GM19328 (cell line): ENCODE results near the gene ALG14.
"Not testable (repeated sequence)": the region's sequence is repeated elsewhere in the genome, so short reads cannot be mapped to it uniquely, and the experiment has no call there.

Experiments used
- ATAC-seq: cut with Tn5 transposase; IDR thresholded peaks from one replicate; pipeline ENCODE4 v1.9.1; 2021; ENCODE audit warnings: mild to moderate bottlenecking, moderate library complexity; ENCODE audit not compliant: unreplicated experiment

Gene ALG14

GRCh38 chr1:95088303-95088702 is 15.6 kb upstream of the ALG14 start:
- ATAC-seq: no peak

GRCh38 chr1:95086949-95087533 is 14.3 kb upstream of the ALG14 start:
- no peak for ATAC-seq

- no peak for ATAC-seq
These were observed 12.6 kb upstream of the ALG14 start for GRCh38 chr1:95085376-95085775.

DNA sequence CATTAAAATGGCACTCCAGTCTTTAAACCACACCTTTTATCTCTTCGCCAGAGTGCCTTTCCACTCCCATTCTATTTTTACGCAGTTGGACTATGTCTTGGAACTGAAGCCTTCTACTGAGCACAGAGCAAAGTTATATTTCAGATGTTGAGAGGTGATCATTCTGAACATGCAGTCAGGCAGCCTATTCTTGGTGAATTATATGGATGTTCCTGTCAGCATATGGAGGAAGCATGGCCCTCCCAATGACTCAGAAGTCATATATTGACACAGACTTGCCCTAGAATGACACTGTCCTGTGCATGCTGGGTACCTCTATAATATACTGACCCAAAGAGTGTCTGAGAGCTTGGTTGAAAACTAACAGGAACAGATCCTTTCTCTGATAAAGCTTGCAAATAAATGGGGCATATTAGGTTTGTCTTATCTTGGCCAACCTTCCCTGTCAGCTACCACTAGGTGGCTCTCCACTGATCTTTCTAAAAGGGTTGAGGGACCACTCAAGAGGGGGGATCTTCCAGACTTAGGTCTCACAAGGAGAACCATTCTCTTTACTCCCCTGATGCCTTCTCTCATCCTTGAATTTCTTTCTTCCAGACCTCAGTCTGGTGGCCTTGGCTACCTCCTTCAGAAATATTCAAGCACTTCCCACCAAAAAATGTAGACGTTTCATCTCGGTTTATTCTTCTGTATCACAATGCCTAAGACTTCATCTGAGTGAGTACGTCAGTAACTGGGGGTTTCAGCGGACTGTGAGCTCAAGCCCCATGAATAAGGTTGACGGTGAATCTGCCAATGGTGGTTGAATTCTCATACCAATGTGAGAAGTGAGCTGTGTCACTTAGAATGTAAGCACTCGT is 11.8 kb upstream of the ALG14 start:
- ATAC-seq: no peak

- ATAC-seq: no peak
These were observed 8.1 kb upstream of the ALG14 start for GRCh38 chr1:95080879-95081278.

DNA sequence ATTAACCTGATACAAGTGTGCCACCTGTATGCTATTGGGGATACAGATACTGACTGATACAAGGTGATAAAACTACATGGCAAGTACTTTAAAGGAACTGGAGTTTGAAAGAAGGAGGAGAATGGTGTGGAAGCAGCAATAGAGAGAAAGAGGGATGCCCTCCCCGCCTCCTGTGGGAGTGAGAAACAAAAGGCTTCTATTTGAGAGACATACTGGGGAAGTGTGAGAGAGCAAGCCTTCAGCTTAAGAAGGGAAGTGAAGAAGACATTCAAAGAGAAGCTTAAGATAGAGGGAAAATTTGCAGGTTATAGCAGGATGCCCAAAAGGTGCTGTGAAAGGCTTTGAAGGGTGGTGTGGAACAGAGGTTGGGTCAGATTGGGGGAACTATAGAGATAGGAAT is 7.7 kb upstream of the ALG14 start:
- ATAC-seq: no peak

DNA sequence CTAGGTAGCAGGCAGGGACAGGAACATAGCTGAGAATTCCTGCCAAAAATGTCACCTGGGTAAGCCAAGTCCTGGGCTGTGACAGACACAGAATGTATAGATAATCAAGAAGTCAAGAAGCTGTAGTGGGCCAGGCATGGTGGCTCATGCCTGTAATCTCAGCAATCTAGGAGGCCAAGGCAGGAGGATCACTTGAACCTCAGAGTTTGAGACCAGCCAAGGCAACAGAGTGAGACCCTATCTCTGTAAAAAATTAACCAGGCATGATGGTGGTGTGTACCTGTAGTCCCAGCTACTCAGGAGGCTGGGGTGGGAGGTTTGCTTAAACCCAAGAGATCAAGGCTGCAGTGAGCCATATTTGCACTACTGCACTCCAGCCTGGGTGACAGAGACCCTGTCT is 3.3 kb upstream of the ALG14 start:
- no peak for ATAC-seq

GRCh38 chr1:95073446-95073845 is 695 bp upstream of the ALG14 start:
- ATAC-seq: no peak

- ATAC-seq: no peak
These were observed 634 bp downstream of the ALG14 start for GRCh38 chr1:95072117-95072516.

- no peak for ATAC-seq
These were observed 1.2 kb downstream of the ALG14 start for GRCh38 chr1:95071539-95071938.

GRCh38 chr1:95069710-95070093 is 3.0 kb downstream of the ALG14 start:
- ATAC-seq: no peak

DNA sequence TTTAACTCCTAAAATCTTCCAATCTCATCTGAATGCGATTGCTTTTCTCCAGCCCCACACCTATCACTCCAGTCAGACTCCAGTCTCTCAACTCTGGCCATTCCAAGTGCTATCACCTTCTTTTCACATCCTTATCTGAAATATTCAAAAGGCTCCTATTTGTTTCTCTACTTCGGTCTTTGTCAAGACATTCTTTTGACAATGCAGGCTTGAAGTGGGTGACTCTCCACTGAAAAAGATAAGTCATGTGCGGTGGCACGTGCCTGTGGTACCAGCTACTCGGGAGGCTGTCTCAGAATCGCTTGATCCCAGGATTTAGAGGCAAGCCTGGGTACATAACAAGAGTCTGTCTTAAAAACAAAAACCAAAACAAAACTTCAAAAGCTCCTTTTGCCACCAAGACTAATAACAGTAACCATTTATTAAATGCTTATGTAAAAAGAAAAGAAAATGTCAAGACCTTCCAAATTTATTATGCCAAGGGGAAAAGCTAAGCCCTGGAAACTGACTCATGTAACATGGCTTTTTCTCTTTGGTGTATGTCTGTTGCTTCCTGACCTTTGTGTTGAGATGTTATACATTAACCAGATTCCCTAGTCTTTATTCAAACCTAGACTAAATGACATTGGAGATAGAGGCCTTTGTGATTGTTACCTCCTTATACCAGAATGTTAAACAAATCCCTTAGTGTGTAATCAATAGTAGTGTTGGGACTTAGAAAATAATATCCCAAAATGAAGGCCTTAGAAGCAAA is 3.6 kb downstream of the ALG14 start:
- no peak for ATAC-seq

DNA sequence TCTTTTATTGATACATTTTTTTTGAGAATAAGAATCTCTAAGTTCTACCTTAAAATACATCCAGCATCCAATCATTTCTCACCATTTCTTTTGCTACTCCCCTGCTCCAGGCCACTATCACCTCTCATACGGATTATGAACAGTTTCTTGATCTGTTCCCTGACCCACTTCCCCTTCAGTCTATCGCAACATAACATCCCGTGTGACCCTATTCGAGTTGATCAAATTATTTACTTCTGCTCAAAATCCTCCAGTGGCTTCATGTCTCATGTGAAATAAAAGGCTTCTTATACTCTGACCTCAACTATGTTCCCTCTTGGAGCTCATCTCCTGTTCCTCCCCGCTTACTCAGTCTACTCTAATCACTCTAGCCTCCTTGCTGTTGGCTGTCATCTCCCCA is 5.2 kb downstream of the ALG14 start:
- no peak for ATAC-seq

DNA sequence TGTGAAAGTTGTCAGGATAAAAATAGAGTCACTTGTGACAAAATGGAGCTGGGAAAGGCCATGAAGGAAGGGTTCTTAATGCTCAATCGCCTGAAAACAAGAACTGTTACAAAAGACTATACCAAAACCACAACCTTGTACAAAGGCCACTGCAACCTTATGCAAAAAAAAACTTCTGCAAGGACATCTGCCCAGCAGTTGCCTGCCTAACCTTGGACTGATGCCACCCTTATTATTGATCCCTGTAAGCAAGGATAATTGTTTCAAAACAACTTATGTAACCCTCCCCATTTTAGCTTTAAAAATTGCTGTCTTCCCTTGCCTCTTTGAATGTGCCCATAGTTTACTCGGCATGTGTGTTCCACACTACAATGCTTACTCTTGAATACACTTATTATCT is 5.7 kb downstream of the ALG14 start:
- ATAC-seq: no peak

DNA sequence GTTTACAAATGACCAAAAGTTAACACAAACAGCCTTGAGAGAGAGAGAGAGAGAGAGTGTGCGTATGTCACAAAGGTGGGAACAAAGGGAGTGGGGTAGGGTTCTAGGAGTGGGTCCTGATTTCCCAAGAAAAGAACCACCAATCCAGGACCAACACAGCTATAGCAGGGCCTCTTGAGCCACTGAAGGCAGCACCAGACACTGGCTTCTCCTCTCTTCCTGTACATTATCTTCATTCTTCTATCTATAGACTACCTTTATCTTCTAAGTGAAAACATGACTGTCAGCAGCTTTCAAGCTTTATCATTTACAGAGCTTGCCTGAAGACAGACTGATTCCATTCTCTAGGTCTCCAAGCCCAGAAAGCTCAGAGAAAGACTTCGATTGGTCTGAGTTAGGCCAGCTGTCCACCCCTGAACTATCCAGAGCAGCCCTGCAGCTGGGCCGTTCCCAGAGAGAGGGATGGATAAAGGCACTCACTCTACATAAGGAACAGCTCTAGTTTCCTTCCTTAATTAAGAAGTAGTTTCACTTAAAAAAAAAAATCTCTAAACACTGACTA is 11.2 kb downstream of the ALG14 start:
- no peak for ATAC-seq

DNA sequence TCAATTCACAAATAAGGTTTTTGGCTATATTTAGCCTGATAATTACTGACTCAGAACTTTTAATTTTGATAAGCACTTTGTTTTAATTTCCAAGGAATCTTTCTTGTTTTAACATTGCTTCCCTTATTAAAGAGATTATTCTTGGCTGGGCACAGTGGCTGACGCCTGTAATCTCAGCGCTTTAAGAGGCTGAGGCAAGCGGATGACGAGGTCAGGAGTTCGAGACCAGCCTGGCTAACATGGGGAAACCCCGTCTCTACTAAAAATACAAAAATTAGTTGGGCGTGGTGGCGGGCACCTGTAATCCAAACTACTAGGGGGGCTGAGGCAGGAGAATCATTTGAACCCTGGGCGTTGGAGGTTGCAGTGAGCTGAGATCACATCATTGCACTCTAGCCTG is 13.8 kb downstream of the ALG14 start:
- no peak for ATAC-seq

GRCh38 chr1:95057351-95057750 is 15.4 kb downstream of the ALG14 start:
- ATAC-seq: no peak

DNA sequence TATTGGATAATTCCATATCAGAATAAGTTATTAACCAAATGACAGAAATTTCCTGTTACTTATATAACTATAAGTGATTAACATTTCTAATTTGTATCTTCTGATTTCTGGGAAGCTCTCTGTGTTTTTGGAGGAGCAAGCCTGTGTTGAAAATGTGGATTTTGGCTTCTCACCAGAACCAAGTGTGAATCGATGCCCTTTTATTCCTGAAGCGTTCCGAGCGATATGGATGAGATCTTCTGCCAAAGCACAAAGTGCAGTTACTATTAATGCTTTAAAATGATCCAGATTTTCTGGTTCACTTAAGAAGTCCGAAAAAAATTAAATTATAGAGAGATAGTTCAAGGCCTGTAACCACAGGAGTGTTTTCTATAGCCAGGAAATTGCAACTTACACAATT is 22.8 kb downstream of the ALG14 start:
- no peak for ATAC-seq

- ATAC-seq: no peak
These were observed 24.4 kb downstream of the ALG14 start for GRCh38 chr1:95048317-95048716.

DNA sequence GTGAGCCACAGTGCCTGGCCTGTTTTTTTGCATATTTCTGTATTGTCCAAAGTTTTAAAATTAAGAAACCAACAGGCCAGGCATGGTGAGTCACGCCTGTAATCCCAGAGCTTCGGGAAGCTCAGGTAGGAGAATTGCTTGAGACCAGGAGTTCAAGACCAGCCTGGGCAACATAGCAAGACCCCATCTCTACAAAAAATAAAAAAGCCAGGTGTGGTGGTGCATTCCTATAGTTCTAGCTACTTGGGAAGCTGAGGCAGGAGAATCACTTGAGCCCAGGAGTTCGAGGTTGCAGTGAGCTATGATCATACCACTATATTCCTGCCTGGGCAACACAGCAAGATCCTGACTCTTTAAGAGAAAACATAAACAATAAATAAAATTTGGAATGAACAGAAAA is 25.1 kb downstream of the ALG14 start:
- not testable (repeated sequence) for ATAC-seq

- ATAC-seq: no peak
These were observed 26.4 kb downstream of the ALG14 start for GRCh38 chr1:95046359-95046758.
